DND-41 (cell line): ENCODE data around the gene KRTAP4-12.
"Not testable (repeated sequence)": the region's sequence is repeated elsewhere in the genome, so short reads cannot be mapped to it uniquely, and the experiment has no call there.

Experiments
- ATAC-seq: fragments of 200-7000 bp; cut with Tn5 transposase; 3 replicates; pipeline ENCODE4 v1.9.1; 2021; ENCODE audit warnings: low read depth; ENCODE audit not compliant: insufficient read depth
- DNase-seq: peaks from one replicate; pipeline ENCODE4 v3.0.0-alpha.2; 2020
- H2AFZ ChIP-seq: 2 replicates; pipeline ENCODE4 v1.6.0; 2012; ENCODE audit warnings: low read depth, low read length
- H3K27ac ChIP-seq: 2 replicates; pipeline ENCODE4 v1.5.1; 2012; ENCODE audit warnings: low read length, inconsistent platforms
- H3K27me3 ChIP-seq: fragments of 200-600 bp; sonication (generic); 2 replicates; pipeline ENCODE4 v1.6.0; 2012; ENCODE audit warnings: low read length, mild to moderate bottlenecking, inconsistent platforms; ENCODE audit not compliant: insufficient read depth, poor library complexity
- H3K36me3 ChIP-seq: 2 replicates; pipeline ENCODE4 v1.5.1; 2012; ENCODE audit warnings: low read length, inconsistent platforms; ENCODE audit not compliant: insufficient read depth
- H3K4me1 ChIP-seq: 2 replicates; pipeline ENCODE4 v1.5.1; 2012; ENCODE audit warnings: mild to moderate bottlenecking, low read length; ENCODE audit not compliant: insufficient read depth
- H3K4me2 ChIP-seq: 2 replicates; pipeline ENCODE4 v1.6.0; 2012; ENCODE audit warnings: mild to moderate bottlenecking, moderate library complexity, low read length, inconsistent platforms; ENCODE audit not compliant: insufficient read depth
- H3K4me3 ChIP-seq, 2 experiments: fragments of 200-600 bp in 1 of 2; shearing (Covaris generic) in 1 of 2; 2 replicates each; pipeline ENCODE4 v1.5.1; 2012 to 2016; ENCODE audit warnings: inconsistent platforms in 2 of 2, low read length in 2 of 2, mild to moderate bottlenecking in 2 of 2, low read depth in 1 of 2, moderate library complexity in 1 of 2
- H3K79me2 ChIP-seq: 2 replicates; pipeline ENCODE4 v1.6.0; 2012; ENCODE audit warnings: low read length, inconsistent platforms; ENCODE audit not compliant: insufficient read depth
- H3K9ac ChIP-seq: 2 replicates; pipeline ENCODE4 v1.6.0; 2012; ENCODE audit warnings: low read depth, mild to moderate bottlenecking, inconsistent platforms, low read length, moderate library complexity
- H3K9me3 ChIP-seq: 2 replicates; pipeline ENCODE4 v1.5.1; 2012; ENCODE audit warnings: low read length, moderate library complexity, mild to moderate bottlenecking, inconsistent platforms; ENCODE audit not compliant: insufficient read depth, severe bottlenecking
- H4K20me1 ChIP-seq: 2 replicates; pipeline ENCODE4 v1.6.0; 2012; ENCODE audit warnings: low read length; ENCODE audit not compliant: insufficient read depth
- EZH2 ChIP-seq: IDR thresholded peaks from 3 replicates; pipeline ENCODE4 v1.6.1; 2012; ENCODE audit warnings: borderline replicate concordance, low read depth, mild to moderate bottlenecking, moderate library complexity, low read length, inconsistent platforms; ENCODE audit not compliant: severe bottlenecking
- TF ChIP-seq, protein P1 (sequence below): IDR thresholded peaks from 2 replicates; pipeline ENCODE4 v1.5.1; 2012; ENCODE audit warnings: borderline replicate concordance, low read length, moderate library complexity, mild to moderate bottlenecking; ENCODE audit not compliant: poor library complexity, severe bottlenecking; ENCODE audit errors: extremely low read depth

KRTAP4-12 gene

DNA sequence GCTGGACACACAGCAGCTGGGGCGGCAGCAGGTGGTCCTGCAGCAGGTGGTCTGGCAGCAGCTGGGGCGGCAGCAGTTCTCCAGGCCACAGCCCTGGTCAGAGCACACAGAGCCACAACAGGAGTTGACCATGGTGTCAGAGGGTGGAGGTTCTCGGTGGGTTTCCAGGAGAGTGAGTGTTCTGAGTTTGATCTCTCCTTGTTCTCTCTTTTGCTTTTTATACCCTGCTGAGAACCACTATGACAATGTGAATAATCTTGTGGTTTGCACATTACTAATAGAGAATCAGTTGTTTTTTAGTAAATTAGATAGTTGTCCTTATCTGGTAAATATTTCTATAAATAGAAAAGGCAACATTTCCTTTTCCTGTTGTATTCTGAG is at the start of gene KRTAP4-12:
TSS of gene KRTAP4-12 (minus strand) at position 192 of the 381 bp plus-strand sequence. CDS start at position 132, 60 bp downstream.
- H3K36me3 ChIP-seq, H3K4me1 ChIP-seq, H3K9ac ChIP-seq, H3K4me3 ChIP-seq, H3K27ac ChIP-seq, H3K79me2 ChIP-seq, H4K20me1 ChIP-seq, H3K4me2 ChIP-seq, H3K9me3 ChIP-seq, H3K27me3 ChIP-seq, ATAC-seq, DNase-seq, H2AFZ ChIP-seq: not testable (repeated sequence)

DNA sequence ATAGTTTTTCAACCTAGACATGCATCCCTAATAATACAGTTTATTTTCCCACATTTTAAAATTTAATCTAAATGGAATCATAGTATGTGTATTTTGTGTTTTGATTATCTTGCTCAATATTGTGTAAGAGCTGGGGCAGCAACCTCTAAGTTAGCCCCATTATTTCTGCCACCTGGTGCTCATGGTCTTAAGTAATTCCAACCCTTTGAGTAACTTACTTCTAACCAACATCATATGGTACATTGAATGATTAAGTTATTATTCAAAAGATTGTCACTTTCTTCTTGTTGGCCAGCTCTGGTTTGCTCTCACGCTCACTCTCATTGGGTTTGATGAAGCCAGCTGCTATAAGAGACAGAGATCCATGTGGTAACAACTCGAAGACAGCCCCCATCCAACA is 47.9 kb upstream of the KRTAP4-12 start:
- H3K27ac ChIP-seq = no peak overlapping the region
- H3K79me2 ChIP-seq = no peaks in the 10 kb centered on the region
- H3K4me1 ChIP-seq = no peaks in the 10 kb centered on the region
- H3K4me3 ChIP-seq = no peak overlapping the region
- H3K9ac ChIP-seq = no peak overlapping the region
- no peak overlapping the region for H2AFZ ChIP-seq
- no peaks in the 10 kb centered on the region for H3K27me3 ChIP-seq
- H3K4me2 ChIP-seq = no peak overlapping the region
- H3K36me3 ChIP-seq = no peaks in the 10 kb centered on the region
- TF ChIP-seq, protein P1, sequence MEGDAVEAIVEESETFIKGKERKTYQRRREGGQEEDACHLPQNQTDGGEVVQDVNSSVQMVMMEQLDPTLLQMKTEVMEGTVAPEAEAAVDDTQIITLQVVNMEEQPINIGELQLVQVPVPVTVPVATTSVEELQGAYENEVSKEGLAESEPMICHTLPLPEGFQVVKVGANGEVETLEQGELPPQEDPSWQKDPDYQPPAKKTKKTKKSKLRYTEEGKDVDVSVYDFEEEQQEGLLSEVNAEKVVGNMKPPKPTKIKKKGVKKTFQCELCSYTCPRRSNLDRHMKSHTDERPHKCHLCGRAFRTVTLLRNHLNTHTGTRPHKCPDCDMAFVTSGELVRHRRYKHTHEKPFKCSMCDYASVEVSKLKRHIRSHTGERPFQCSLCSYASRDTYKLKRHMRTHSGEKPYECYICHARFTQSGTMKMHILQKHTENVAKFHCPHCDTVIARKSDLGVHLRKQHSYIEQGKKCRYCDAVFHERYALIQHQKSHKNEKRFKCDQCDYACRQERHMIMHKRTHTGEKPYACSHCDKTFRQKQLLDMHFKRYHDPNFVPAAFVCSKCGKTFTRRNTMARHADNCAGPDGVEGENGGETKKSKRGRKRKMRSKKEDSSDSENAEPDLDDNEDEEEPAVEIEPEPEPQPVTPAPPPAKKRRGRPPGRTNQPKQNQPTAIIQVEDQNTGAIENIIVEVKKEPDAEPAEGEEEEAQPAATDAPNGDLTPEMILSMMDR = no peak
- no peaks in the 10 kb centered on the region for H3K9me3 ChIP-seq
- DNase-seq = no peak
- H4K20me1 ChIP-seq = no peaks in the 10 kb centered on the region
- no peak for ATAC-seq

DNA sequence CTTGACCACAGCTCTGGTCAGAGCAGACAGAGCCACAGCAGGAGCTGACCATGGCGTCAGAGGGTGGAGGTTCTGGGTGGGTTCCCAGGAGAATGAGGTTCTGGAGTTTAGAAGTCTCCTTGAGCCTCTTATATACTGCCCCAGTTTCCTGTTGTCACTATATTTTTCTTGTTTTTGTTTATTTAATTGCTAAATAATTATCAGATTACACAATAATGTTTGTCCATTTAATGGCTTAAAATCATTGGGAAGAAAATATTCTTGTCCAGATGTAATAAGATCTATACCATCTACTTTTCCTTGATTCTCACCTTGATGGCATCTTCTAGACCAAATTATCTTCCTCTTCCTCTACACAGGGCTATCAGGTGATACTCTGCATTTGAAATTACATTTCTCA is 44.1 kb upstream of the KRTAP4-12 start, which contains the start of gene KRTAP4-3:
TSS of gene KRTAP4-3 (minus strand) at position 101 of the 400 bp plus-strand sequence. CDS start at position 52, 49 bp downstream.
- Histone ChIP-seq H3K36me3 (no peaks in the 10 kb centered on the region), H3K9ac (no peak within 1 kb of the TSS), H3K4me3 (no peak within 1 kb of the TSS), H3K79me2 (no peaks in the 10 kb centered on the region), H3K27me3 (no peaks in the 10 kb centered on the region), H3K4me2 (no peak within 1 kb of the TSS), H2AFZ (no peak within 1 kb of the TSS), H4K20me1 (no peaks in the 10 kb centered on the region), H3K27ac (no peak within 1 kb of the TSS), H3K4me1 (no peaks in the 10 kb centered on the region), H3K9me3 (no peaks in the 10 kb centered on the region)
- no peak for DNase-seq
- TF ChIP-seq EZH2 = no peak
- TF ChIP-seq, protein P1 = no peak
- no peak for ATAC-seq

DNA sequence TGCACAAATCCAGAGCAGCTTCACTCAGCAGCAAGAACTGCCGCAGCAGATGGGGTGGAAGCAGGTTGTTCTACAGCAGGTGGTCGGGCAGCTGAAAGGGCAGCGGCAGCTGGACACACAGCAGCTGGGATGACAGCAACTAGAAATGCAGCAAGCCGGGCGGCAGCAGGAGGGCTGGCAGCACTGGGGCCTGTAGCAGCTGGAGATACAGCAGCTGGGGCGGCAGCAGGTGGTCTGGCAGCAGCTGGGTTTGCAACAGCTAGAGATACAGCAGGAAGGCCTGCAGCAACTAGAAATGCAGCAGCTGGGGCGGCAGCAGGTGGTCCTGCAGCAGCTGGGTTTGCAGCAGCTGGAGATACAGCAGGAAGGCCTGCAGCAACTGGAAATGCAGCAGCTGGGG is 43.6 kb upstream of the KRTAP4-12 start:
- ATAC-seq = no peak
- H2AFZ ChIP-seq = no peak overlapping the region
- no peak overlapping the region for H3K27ac ChIP-seq
- H3K9me3 ChIP-seq = no peaks in the 10 kb centered on the region
- no peaks in the 10 kb centered on the region for H3K27me3 ChIP-seq
- no peaks in the 10 kb centered on the region for H4K20me1 ChIP-seq
- H3K4me2 ChIP-seq = no peak overlapping the region
- no peak for DNase-seq
- H3K4me1 ChIP-seq = no peaks in the 10 kb centered on the region
- no peak overlapping the region for H3K9ac ChIP-seq
- no peaks in the 10 kb centered on the region for H3K79me2 ChIP-seq
- TF ChIP-seq EZH2 = no peak
- TF ChIP-seq, protein P1 = no peak
- H3K36me3 ChIP-seq = no peaks in the 10 kb centered on the region
- no peak overlapping the region for H3K4me3 ChIP-seq
